Uterus (tissue), 4 donors: Measurements from ENCODE around the gene LRRC39. TPM values are rescaled to one million over a fixed set of nuclear protein-coding genes. Genes with fewer than 3 reads are reported as not detected.

ENCODE experiments used
- DNase-seq, 2 donors: peaks; one replicate each; pipeline ENCODE4 v3.0.0-alpha.2; 2019 to 2020
- H3K27ac ChIP-seq, 2 donors: fragments of 200-600 bp; sonication (generic); 1 replicate in 1 of 2; 2 replicates in 1 of 2; pipeline ENCODE4 v1.5.1; 2016 to 2018
- H3K27me3 ChIP-seq, 2 donors: fragments of 200-600 bp; sonication (generic); one replicate each; pipeline ENCODE4 v1.5.1; 2018 to 2019; ENCODE audit warnings: control low read depth in 1 of 2
- H3K36me3 ChIP-seq, 2 donors: fragments of 200-600 bp; sonication (generic); one replicate each; pipeline ENCODE4 v1.5.1; 2019; ENCODE audit warnings: control low read depth in 1 of 2
- H3K4me1 ChIP-seq, 2 donors: fragments of 200-600 bp; sonication (generic); one replicate each; pipeline ENCODE4 v1.5.1; 2018 to 2019; ENCODE audit warnings: control low read depth in 1 of 2
- H3K4me3 ChIP-seq, 2 donors: fragments of 200-600 bp; sonication (generic); 1 replicate in 1 of 2; 2 replicates in 1 of 2; pipeline ENCODE4 v1.5.1; 2018 to 2019; ENCODE audit warnings: mild to moderate bottlenecking in 1 of 2
- H3K9me3 ChIP-seq, 2 donors: fragments of 200-600 bp; sonication (generic); one replicate each; pipeline ENCODE4 v1.5.1; 2019; ENCODE audit warnings: control low read depth in 1 of 2
- POLR2A ChIP-seq, 2 donors: fragments of 450-650 bp; IDR thresholded peaks; one replicate each; pipeline ENCODE4 v1.6.1; 2016; ENCODE audit warnings: antibody characterized with exemption in 2 of 2, mild to moderate bottlenecking in 1 of 2, moderate library complexity in 1 of 2
- intact Hi-C: fragments of 100-400 bp; cut with DNase I; formaldehyde crosslinking; loops from one replicate; pipeline ENCODE4 v1.15.1; 2023; ENCODE audit warnings: low total_unique reads
- total RNA-seq, 4 donors: library from RNA; depleted of rRNA in 3 of 4; stranded (reverse); fragments of >200 nt in 3 of 4; gene quantifications; one replicate each; pipeline versions ENCODE4 v1.1.0 to v1.2.4, GENCODE V29; 2014 to 2023
- TF ChIP-seq, protein P1 (sequence below), 4 experiments: fragments of 200-600 bp in 2 of 4; fragments of 450-650 bp in 2 of 4; sonication (generic) in 2 of 4; IDR thresholded peaks; one replicate each; pipeline ENCODE4 v1.5.1; 2016 to 2019; ENCODE audit warnings: antibody characterized with exemption in 4 of 4, mild to moderate bottlenecking in 2 of 4, moderate library complexity in 1 of 4
- donor health status: DM: yes; HTN: yes; CAD: no.

The LRRC39 gene
- total RNA-seq, 4 donors from 2014 or later = 1.2 to 2.6 (median 1.5) TPM; not detected in 1

DNA sequence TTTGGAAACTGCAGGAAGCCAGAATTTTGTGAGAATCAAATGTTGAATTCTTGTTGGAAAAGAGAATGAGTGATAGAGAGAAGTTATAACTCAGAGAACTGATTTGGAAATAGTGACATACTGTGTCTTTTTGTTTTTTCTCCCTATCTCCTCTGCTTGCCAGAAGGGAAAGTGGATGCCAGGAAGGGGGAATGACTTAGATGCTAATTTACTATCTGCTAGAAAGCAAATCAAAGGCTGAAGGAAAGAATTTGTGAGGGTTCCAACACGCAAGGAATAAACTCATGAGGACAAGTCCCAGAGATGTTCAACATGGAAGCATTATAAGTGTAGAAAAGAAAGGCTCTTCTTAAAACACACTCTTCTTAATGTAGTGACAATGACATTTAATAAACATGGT, 20.5 kb upstream of the LRRC39 start:
- Histone ChIP-seq H3K27me3 (no peaks in the 10 kb centered on the region), H3K4me3 (no peak overlapping the region), H3K27ac (no peak overlapping the region), H3K9me3 (no peaks in the 10 kb centered on the region), H3K36me3 (no peaks in the 10 kb centered on the region), H3K4me1 (no peaks in the 10 kb centered on the region)
- no peak for DNase-seq
- intact Hi-C loops = no loop called here
- no peak for TF ChIP-seq POLR2A (IDR thresholded peaks at IDR 0.05)
- TF ChIP-seq, protein P1, sequence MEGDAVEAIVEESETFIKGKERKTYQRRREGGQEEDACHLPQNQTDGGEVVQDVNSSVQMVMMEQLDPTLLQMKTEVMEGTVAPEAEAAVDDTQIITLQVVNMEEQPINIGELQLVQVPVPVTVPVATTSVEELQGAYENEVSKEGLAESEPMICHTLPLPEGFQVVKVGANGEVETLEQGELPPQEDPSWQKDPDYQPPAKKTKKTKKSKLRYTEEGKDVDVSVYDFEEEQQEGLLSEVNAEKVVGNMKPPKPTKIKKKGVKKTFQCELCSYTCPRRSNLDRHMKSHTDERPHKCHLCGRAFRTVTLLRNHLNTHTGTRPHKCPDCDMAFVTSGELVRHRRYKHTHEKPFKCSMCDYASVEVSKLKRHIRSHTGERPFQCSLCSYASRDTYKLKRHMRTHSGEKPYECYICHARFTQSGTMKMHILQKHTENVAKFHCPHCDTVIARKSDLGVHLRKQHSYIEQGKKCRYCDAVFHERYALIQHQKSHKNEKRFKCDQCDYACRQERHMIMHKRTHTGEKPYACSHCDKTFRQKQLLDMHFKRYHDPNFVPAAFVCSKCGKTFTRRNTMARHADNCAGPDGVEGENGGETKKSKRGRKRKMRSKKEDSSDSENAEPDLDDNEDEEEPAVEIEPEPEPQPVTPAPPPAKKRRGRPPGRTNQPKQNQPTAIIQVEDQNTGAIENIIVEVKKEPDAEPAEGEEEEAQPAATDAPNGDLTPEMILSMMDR (IDR thresholded peaks at IDR 0.05) = no peak

DNA sequence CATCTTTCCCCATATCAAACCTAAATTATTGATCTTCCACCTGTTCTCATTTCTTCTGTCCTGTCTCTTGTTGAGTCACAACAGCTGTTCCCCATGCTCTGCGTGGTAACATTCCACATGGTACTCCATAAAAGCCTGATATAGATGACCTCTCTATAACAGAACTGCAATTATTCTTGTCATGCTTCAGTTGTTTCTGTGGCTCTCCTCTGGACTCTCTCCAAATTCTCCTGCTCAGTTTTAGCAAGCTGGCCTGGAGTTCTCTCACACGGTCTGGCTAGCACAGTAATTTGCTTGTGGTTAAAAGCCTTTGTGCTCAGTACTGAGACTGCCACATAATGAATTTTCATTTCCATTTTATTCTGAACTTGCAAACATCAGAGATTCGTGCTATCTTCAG, 10.6 kb upstream of the LRRC39 start:
- no peak overlapping the region for H3K4me3 ChIP-seq
- no peak overlapping the region for H3K27ac ChIP-seq
- DNase-seq = no peak
- TF ChIP-seq POLR2A (IDR thresholded peaks at IDR 0.05) = no peak
- TF ChIP-seq, protein P1 (IDR thresholded peaks at IDR 0.05) = no peak
- H3K36me3 ChIP-seq = no peaks in the 10 kb centered on the region
- no peaks in the 10 kb centered on the region for H3K9me3 ChIP-seq
- intact Hi-C loops = no loop called here
- H3K4me1 ChIP-seq = no peaks in the 10 kb centered on the region
- no peaks in the 10 kb centered on the region for H3K27me3 ChIP-seq

DNA sequence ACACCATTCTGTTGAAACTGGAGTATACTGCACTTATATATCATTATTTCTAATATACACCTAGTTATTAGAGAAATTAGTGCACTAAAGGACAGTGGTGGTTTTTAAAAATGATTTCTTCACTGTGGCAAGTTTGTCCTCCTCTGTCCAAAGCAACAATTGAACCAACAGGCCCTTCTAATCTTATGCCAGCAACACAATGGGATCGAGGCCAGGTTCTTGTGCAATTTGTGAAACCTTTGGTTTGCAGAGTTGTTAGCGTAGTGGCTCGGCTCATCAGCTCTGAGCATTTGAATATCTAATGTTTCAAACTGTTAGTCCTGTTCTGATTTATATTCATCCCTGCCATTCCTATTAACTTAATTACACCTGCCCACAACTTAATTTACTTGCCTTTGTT, 9.9 kb upstream of the LRRC39 start:
- H3K4me3 ChIP-seq = no peak overlapping the region
- H3K9me3 ChIP-seq = no peaks in the 10 kb centered on the region
- H3K27me3 ChIP-seq = no peaks in the 10 kb centered on the region
- no peaks in the 10 kb centered on the region for H3K36me3 ChIP-seq
- TF ChIP-seq POLR2A (IDR thresholded peaks at IDR 0.05) = no peak
- TF ChIP-seq, protein P1 (IDR thresholded peaks at IDR 0.05) = no peak
- no peak overlapping the region for H3K27ac ChIP-seq
- intact Hi-C loops = no loop called here
- peak; percentile 18 to 36 for DNase-seq
- no peaks in the 10 kb centered on the region for H3K4me1 ChIP-seq

DNA sequence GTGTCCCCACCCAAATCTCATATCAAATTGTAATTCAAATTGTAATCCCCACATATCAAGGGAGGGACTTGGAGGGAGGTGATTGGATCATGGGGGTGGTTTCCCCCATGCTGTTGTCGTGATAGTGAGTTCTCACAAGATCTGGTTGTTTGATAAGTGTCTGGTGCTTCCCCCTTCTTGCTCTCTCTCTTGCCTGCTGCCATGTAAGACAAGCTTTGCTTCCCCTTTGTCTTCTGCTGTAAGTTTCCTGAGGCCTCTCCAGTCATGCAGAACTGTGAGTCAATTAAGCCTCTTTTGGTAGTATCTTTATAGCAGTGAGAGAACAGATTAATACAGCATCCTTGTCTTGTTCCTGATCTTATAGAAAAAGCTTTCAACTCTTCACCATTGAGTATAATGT, 6.5 kb upstream of the LRRC39 start:
- intact Hi-C loops = no loop called here
- Histone ChIP-seq H3K27me3 (no peaks in the 10 kb centered on the region), H3K4me1 (no peaks in the 10 kb centered on the region), H3K27ac (no peak overlapping the region), H3K9me3 (no peaks in the 10 kb centered on the region), H3K4me3 (no peak overlapping the region), H3K36me3 (no peaks in the 10 kb centered on the region)
- no peak for DNase-seq
- TF ChIP-seq POLR2A (IDR thresholded peaks at IDR 0.05) = no peak
- TF ChIP-seq, protein P1 (IDR thresholded peaks at IDR 0.05) = no peak

DNA sequence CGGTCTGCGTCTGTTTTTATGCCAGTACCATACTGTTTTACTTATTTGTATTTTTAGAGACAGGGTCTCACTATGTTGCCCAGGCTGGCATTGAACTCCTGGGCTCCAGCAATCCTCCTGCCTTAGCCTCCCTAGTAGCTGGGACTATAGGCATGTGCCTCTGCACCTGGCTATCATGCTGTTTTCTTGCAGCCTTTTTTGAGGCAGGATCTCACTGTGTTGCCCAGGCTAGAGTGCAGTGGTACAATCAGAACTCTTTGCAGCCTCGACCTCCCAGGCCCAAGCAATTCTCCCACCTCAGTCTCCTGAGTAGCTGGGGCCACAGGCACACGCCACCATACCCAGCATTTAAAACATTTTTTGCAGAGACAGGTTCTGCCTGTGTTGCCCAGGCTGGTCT, 5.3 kb upstream of the LRRC39 start:
- Histone ChIP-seq H3K9me3 (no peaks in the 10 kb centered on the region), H3K4me3 (no peak overlapping the region), H3K27ac (no peak overlapping the region), H3K27me3 (no peaks in the 10 kb centered on the region), H3K4me1 (no peaks in the 10 kb centered on the region), H3K36me3 (no peaks in the 10 kb centered on the region)
- TF ChIP-seq POLR2A (IDR thresholded peaks at IDR 0.05) = no peak
- TF ChIP-seq, protein P1 (IDR thresholded peaks at IDR 0.05) = no peak
- DNase-seq = no peak
- intact Hi-C loops = no loop called here
